Mammary epithelial cell (primary cell): Measurements from ENCODE around the gene STXBP5L.

Experiments used
- CTCF ChIP-seq, 2 donors: IDR thresholded peaks in 1 of 2; conservative IDR thresholded peaks in 1 of 2; 2 replicates each; pipeline ENCODE4 v1.5.1; 2011 to 2012; ENCODE audit warnings: inconsistent platforms in 2 of 2, low read length in 2 of 2, mild to moderate bottlenecking in 2 of 2, control low read depth in 1 of 2, low read depth in 1 of 2; ENCODE audit not compliant: insufficient read depth in 1 of 2; ENCODE audit errors: extremely low read depth in 1 of 2
- EZH2 ChIP-seq: IDR thresholded peaks from 2 replicates; pipeline ENCODE4 v1.6.1; 2012; ENCODE audit warnings: low read length, inconsistent platforms, borderline replicate concordance

- TF ChIP-seq CTCF (conservative IDR thresholded peaks at IDR 0.05 in 1 of 2, IDR thresholded peaks at IDR 0.05 in 1 of 2; ENCODE audit: extremely low read depth in 1 of 2, insufficient read depth in 1 of 2, low read depth in 1 of 2, low read length in 2 of 2) (no peak), EZH2 (no peak)
These were observed 188.9 kb downstream of the STXBP5L start for GRCh38 chr3:121096953-121097352.
